Immature natural killer cell (primary cell): ENCODE data around the gene SEC61A1. TPM values are rescaled to one million over a fixed set of nuclear protein-coding genes. Genes with fewer than 3 reads are reported as not detected.

Source experiments
- DNase-seq, 3 donors: peaks; one replicate each; pipeline ENCODE4 v3.0.0; 2022; ENCODE audit warnings: mixed read lengths in 1 of 3
- H3K27ac Mint-ChIP-seq, 6 donors: one replicate each; pipeline ENCODE4 v1.8.0; 2020; ENCODE audit warnings: mixed read lengths in 6 of 6, mild to moderate bottlenecking in 5 of 6, inconsistent platforms in 4 of 6, moderate library complexity in 3 of 6
- H3K27me3 Mint-ChIP-seq, 3 donors: one replicate each; pipeline ENCODE4 v1.8.0; 2020 to 2021; ENCODE audit warnings: low read depth in 3 of 3, mild to moderate bottlenecking in 3 of 3, mixed read lengths in 3 of 3, moderate library complexity in 3 of 3, inconsistent platforms in 1 of 3
- H3K36me3 Mint-ChIP-seq, 3 donors: one replicate each; pipeline ENCODE4 v1.8.0; 2020; ENCODE audit warnings: mixed read lengths in 3 of 3, inconsistent platforms in 2 of 3, mild to moderate bottlenecking in 2 of 3
- H3K4me1 Mint-ChIP-seq, 2 donors: one replicate each; pipeline ENCODE4 v1.8.0; 2020; ENCODE audit warnings: inconsistent platforms in 2 of 2, mild to moderate bottlenecking in 2 of 2, mixed read lengths in 2 of 2, moderate library complexity in 1 of 2
- H3K4me3 Mint-ChIP-seq, 5 donors: one replicate each; pipeline ENCODE4 v1.8.0; 2020; ENCODE audit warnings: mild to moderate bottlenecking in 5 of 5, mixed read lengths in 5 of 5, inconsistent platforms in 3 of 5, moderate library complexity in 3 of 5
- H3K9me3 Mint-ChIP-seq, 6 donors: one replicate each; pipeline ENCODE4 v1.8.0; 2020; ENCODE audit warnings: mild to moderate bottlenecking in 6 of 6, mixed read lengths in 6 of 6, inconsistent platforms in 4 of 6, moderate library complexity in 3 of 6
- polyA plus RNA-seq, 3 donors: library from polyadenylated mRNA; unstranded; fragments of 300-500 nt; fragmentation: Illumina TruSeq; gene quantifications; one replicate each; pipeline ENCODE4 v1.2.3, GENCODE V29; 2021

The SEC61A1 gene
- polyA plus RNA-seq, 3 donors from 2014 or later, result 107 to 195 (median 172) TPM

DNA sequence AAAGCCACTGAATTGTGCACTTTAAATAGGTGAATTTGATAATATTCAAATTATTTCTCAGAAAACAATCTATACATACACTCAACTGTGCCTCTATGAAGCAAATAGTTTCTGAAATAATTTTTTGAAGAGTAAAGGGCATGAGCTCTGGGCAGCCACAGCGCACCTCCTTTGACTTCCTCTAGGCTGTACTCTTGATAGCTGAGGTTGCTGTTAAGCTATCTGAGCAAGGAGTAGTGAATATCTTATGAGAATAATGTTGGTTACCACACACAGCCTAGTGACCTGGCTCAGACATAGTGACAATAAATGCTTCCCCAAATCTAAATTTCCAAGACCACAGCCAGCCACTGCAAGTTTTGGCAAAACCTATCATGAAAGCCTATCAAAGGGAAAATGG lies 11.6 kb upstream of the SEC61A1 start:
- H3K9me3 Mint-ChIP-seq, result no peaks in the 10 kb centered on the region
- H3K4me1 Mint-ChIP-seq, result no peaks in the 10 kb centered on the region
- no peak for DNase-seq
- no peak overlapping the region for H3K27ac Mint-ChIP-seq
- H3K36me3 Mint-ChIP-seq, result no peaks in the 10 kb centered on the region
- no peak overlapping the region for H3K4me3 Mint-ChIP-seq
- H3K27me3 Mint-ChIP-seq, result peaks cover 0 to 3% (median 3%) of the 10 kb centered on the region in 3 donors

DNA sequence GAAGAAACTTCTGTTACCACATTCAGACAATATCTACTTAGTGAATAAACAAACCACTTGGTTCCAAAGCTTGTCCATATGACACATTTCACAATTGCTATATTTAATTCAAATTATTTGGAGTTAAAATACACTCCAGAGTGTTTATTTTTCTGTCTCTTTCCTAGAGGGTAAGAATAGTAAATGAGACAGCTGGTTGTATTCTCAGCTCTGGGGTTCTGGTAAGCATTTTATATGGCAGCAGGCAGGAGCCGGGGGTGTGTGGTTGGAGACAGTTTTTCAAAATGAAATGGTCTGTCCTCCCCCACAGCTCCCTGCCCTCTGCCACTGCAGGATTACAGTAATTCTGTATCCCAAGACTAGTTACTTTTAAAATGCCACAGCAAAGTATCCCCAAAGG lies 10.9 kb upstream of the SEC61A1 start:
- H3K36me3 Mint-ChIP-seq, result no peaks in the 10 kb centered on the region
- peaks cover 3 to 6% (median 5%) of the 10 kb centered on the region in 3 donors for H3K27me3 Mint-ChIP-seq
- H3K4me3 Mint-ChIP-seq, result no peak overlapping the region
- H3K9me3 Mint-ChIP-seq, result no peaks in the 10 kb centered on the region
- H3K4me1 Mint-ChIP-seq, result no peaks in the 10 kb centered on the region
- DNase-seq, result no peak
- H3K27ac Mint-ChIP-seq, result no peak overlapping the region

DNA sequence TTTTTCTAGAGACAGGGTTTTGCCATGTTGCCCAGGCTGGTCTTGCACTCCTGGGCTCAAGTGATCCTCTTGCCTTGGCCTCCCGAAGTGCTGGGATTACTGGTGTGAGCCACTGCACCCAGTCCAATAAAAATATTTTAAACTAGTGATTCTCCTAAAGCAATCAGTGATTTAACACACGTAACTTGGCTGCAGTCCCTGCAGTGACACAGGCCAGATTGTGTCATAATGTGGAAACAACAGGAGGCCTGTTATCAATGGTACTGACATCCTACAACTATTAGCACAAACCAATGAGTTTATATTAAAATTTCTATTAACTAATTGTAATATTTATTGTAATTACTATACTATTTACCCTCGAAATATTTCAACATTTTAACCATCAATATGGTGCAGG lies 1.6 kb upstream of the SEC61A1 start:
- Mint-ChIP-seq H3K4me3 (peak overlapping the region in 3 of 5 donors; percentile 88 to 95 (median 91)), H3K9me3 (no peaks in the 10 kb centered on the region), H3K36me3 (peaks cover 0 to 15% (median 4%) of the 10 kb centered on the region in 3 donors), H3K27me3 (peaks cover 4 to 15% (median 12%) of the 10 kb centered on the region in 3 donors), H3K4me1 (peaks cover 41 to 43% of the 10 kb centered on the region in 2 donors), H3K27ac (peak overlapping the region in 1 of 6 donors; percentile 94)
- DNase-seq, result no peak

DNA sequence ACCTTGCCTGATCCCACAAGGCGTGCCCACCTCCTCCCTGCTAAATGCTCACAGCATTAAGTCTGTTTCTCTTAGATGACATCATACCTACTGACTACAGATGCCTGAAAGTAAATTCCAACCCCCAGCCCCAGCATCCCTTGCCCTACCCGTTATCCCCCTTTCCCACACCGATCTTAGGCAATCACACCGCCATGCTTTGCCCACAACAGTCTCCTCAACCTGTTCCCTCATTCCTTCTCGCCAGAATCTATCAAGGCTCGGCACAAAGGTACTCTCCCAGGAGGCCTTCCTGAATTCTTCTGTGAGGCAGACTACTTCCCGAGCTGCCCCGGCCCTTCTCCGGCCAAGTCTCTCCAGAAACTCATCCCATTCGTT lies 789 bp upstream of the SEC61A1 start:
- peaks cover 1 to 12% (median 9%) of the 10 kb centered on the region in 3 donors for H3K27me3 Mint-ChIP-seq
- peaks cover 0 to 18% (median 4%) of the 10 kb centered on the region in 3 donors for H3K36me3 Mint-ChIP-seq
- peak overlapping the region; percentile 83 to 95 (median 88) for H3K4me3 Mint-ChIP-seq
- peak overlapping the region; percentile 76 to 94 (median 89) for H3K27ac Mint-ChIP-seq
- H3K9me3 Mint-ChIP-seq, result no peaks in the 10 kb centered on the region
- DNase-seq, result no peak
- H3K4me1 Mint-ChIP-seq, result peaks cover 44 to 49% of the 10 kb centered on the region in 2 donors

DNA sequence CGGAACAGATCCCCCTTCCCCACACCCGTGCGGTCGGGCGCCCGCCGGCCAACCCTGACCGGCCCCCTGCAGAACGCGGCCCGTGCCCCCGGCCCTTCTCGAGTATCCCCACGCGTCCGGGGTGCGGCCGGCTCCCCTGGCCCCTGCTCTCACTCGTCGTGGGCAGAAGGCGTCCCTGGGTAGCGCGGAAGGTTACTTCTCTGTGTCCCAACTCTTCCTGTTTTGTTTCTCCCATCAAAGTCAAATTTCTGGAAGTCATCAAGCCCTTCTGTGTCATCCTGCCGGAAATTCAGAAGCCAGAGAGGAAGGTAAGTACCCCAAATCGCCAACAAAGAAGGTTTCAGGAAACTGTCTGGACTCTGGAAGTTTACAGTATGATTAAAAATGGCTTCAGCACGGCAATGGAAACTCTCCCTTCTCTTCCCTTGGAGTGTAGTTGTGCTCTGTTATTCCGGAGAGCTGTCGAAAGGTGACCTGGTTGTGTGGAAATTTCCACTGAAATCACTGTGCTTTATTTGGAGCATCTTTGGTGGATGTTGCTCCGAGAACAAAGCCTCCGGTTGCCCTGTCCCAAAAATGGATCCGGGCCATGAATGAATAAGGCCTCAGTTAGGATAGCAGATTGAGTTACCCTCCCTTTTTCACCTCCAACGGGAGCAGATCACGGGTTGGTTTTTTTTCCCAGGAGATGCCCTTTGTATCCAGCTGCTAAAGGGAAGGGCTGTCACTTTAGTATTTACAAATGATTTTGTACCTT lies 536 bp downstream of the SEC61A1 start:
- peak overlapping the region; percentile 90 to 98 (median 98) for H3K27ac Mint-ChIP-seq
- H3K27me3 Mint-ChIP-seq, result peaks cover 1 to 11% (median 5%) of the 10 kb centered on the region in 3 donors
- no peaks in the 10 kb centered on the region for H3K9me3 Mint-ChIP-seq
- peaks cover 0 to 24% (median 4%) of the 10 kb centered on the region in 3 donors for H3K36me3 Mint-ChIP-seq
- H3K4me3 Mint-ChIP-seq, result peak overlapping the region; percentile 88 to 96 (median 95)
- DNase-seq, result no peak
- H3K4me1 Mint-ChIP-seq, result peaks cover 45 to 52% of the 10 kb centered on the region in 2 donors

DNA sequence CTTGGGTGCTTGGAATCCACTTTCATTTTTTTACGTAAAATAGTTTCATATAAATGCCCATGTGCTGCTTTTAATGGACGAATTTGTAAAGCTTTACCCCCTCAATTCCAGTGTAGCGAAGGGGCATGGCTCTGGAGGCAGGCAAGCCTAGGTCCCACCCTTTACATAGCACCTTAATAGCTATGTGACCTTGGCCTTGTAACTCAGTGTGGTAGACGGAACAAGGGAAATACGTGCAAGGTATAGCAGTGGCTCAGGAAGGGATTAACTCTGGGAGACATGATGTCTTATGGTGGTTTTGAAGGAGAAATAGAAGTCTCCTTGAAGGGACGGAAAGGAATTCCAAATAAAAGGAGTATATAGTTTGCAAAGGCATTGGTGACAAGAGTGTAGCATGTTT lies 1.4 kb downstream of the SEC61A1 start:
- no peaks in the 10 kb centered on the region for H3K9me3 Mint-ChIP-seq
- H3K4me3 Mint-ChIP-seq, result peak overlapping the region; percentile 88 to 96 (median 95)
- H3K36me3 Mint-ChIP-seq, result peaks cover 0 to 24% (median 4%) of the 10 kb centered on the region in 3 donors
- peak overlapping the region; percentile 18 to 98 (median 68) for H3K27ac Mint-ChIP-seq
- H3K4me1 Mint-ChIP-seq, result peaks cover 45 to 52% of the 10 kb centered on the region in 2 donors
- no peak for DNase-seq
- H3K27me3 Mint-ChIP-seq, result peaks cover 1 to 11% (median 5%) of the 10 kb centered on the region in 3 donors

DNA sequence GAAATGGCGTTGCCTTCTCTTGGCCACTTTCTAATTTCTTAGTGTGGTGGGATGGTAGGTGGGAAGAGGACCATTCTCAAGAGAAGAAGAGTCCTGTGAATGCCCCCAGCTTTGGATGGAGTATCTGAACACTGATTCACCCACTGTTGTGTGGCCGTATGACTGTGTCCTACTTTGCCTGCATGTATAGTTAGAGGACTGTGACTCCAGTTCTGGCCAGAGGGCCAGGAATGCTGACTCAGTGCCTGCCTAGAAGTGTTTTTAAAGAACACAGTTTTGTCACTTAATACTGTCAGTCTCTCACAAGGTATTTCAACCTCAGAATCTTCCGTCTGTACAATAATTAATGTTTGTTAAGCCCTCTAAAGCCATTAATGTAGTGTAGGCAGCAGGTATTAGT lies 2.1 kb downstream of the SEC61A1 start:
- peak overlapping the region; percentile 8 to 98 (median 46) for H3K27ac Mint-ChIP-seq
- peaks cover 0 to 30% (median 4%) of the 10 kb centered on the region in 3 donors for H3K36me3 Mint-ChIP-seq
- H3K9me3 Mint-ChIP-seq, result no peaks in the 10 kb centered on the region
- peaks cover 45 to 52% of the 10 kb centered on the region in 2 donors for H3K4me1 Mint-ChIP-seq
- H3K27me3 Mint-ChIP-seq, result peaks cover 1 to 11% (median 5%) of the 10 kb centered on the region in 3 donors
- peak overlapping the region; percentile 43 to 96 (median 95) for H3K4me3 Mint-ChIP-seq
- DNase-seq, result no peak

DNA sequence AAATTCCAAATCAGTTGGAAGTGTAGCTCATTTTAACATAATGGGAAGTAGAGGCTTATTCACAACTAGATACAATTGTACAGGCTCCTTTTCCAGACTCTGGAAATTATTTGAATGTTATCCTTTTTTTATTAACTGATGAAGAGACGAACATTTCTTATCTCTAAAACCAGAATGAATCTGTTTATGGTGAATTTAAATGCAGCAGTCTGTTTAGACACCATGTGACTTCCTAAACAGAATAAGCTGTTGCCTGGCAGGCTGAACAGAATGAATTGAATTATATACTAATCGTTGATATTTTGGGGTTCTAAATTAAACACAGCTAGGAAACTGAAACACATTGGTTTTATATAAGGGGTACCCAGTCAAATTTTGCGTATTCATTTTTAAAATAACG lies 4.0 kb downstream of the SEC61A1 start:
- DNase-seq, result no peak
- Mint-ChIP-seq H3K9me3 (no peaks in the 10 kb centered on the region), H3K27ac (no peak overlapping the region), H3K36me3 (peaks cover 10 to 49% (median 13%) of the 10 kb centered on the region in 3 donors), H3K27me3 (peaks cover 1 to 8% (median 5%) of the 10 kb centered on the region in 3 donors), H3K4me3 (no peak overlapping the region), H3K4me1 (peaks cover 41 to 60% of the 10 kb centered on the region in 2 donors)

DNA sequence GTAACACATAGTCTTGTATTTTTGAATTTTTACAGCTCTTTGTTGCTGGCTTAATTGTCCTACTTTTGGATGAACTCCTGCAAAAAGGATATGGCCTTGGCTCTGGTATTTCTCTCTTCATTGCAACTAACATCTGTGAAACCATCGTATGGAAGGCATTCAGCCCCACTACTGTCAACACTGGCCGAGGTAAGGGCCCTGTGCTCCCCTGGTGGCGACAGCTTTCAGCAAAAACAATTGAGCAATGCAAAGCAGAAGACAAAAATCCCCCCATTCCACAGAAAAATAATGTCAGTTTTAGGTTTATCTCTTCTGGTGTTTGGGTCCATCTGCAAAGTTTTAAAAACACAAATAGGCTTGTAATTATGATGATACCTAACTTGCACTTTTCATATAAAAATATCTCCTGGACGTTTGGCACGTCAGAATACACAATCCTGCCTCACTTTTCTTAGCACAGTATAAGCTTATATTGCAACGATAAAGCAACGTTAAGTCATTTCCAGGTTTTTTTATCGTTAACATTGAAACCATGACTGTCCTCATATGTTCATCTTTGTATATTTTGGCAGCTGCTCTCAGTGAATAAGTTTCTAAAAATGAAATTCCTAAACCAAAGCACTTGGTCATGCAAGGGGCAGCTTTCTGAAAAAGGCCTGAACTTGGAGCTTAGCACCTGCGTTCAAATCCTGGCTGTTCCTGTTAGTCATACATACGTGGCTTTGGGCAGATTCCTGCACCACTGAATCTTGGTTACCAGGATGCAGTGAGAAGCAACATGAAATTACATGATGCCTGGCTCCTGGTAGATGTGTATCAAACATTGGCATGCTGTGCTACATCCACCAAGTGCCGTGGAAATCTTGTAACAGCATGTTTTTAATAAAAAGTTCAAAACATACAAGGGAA lies 8.5 kb downstream of the SEC61A1 start:
- Mint-ChIP-seq H3K36me3 (peaks cover 28 to 62% (median 32%) of the 10 kb centered on the region in 3 donors), H3K27ac (no peak overlapping the region), H3K4me1 (peaks cover 3 to 47% of the 10 kb centered on the region in 2 donors), H3K4me3 (no peak overlapping the region), H3K9me3 (peaks cover 0 to 2% (median 0%) of the 10 kb centered on the region in 6 donors), H3K27me3 (peaks cover 0 to 2% (median 0%) of the 10 kb centered on the region in 3 donors)
- DNase-seq, result no peak

DNA sequence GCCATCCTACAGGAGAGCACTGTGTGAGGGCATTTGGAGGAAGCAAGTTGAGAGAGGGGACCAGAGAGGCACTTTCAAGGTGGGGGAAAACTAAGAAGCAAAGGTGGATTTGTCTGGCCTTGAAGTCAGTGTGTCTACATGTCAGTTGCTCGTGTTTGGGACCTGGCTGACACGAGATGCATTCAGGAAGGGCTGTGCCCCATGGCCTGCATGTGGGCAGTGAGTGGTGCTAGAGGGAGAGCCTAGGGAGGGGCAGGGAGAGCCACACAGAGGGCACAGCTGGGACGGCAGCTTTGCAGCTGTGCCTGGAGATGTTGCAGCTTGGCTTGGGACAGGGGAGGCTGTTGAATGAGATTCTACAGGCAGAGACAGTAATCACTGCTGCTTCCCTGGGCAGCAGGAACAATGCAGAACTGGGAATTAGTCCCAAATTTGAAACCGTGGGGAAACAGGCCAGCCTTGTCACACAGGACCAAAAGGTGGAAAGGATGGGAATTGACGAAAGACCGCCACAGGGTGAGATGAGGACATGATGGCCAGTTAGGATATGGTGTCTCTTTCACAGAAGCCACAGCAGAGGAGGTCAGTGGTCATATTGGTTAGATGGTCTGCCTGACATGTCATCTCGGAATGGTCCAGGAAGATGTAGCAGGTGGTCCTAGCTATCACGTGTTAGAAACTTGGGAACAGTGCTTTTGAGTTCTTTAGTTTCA lies 10.0 kb downstream of the SEC61A1 start:
- Mint-ChIP-seq H3K36me3 (peaks cover 31 to 60% (median 36%) of the 10 kb centered on the region in 3 donors), H3K4me3 (no peak overlapping the region), H3K27me3 (peaks cover 0 to 2% (median 0%) of the 10 kb centered on the region in 3 donors), H3K9me3 (peaks cover 0 to 2% (median 0%) of the 10 kb centered on the region in 6 donors), H3K4me1 (peaks cover 1 to 40% of the 10 kb centered on the region in 2 donors), H3K27ac (peak overlapping the region in 3 of 6 donors; percentile 13 to 53 (median 36))
- no peak for DNase-seq

DNA sequence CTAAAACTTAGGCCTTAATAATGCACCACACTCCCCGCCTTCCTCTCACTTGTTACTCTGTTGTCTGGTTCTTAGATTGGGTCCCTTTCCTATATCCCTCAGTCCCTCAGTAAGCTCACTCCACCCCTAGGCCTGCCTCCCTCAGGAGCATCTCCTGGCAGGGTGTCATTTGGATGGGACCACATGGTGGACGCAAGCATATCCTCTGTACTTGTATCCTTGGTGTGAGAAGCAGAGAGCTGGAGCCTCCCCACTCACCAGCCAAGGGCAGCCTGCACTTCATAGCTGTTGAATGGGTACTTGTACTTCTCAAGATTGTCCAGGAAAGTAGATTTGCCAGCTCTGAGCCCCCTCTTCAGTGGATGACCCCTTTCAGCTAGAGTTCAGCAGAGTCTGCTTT lies 11.6 kb downstream of the SEC61A1 start:
- H3K36me3 Mint-ChIP-seq, result peaks cover 41 to 75% (median 49%) of the 10 kb centered on the region in 3 donors
- H3K27me3 Mint-ChIP-seq, result peaks cover 0 to 2% (median 0%) of the 10 kb centered on the region in 3 donors
- peaks cover 0 to 2% (median 0%) of the 10 kb centered on the region in 6 donors for H3K9me3 Mint-ChIP-seq
- H3K4me3 Mint-ChIP-seq, result no peak overlapping the region
- DNase-seq, result no peak
- peak overlapping the region in 1 of 6 donors; percentile 86 for H3K27ac Mint-ChIP-seq
- H3K4me1 Mint-ChIP-seq, result peaks cover 1 to 45% of the 10 kb centered on the region in 2 donors

DNA sequence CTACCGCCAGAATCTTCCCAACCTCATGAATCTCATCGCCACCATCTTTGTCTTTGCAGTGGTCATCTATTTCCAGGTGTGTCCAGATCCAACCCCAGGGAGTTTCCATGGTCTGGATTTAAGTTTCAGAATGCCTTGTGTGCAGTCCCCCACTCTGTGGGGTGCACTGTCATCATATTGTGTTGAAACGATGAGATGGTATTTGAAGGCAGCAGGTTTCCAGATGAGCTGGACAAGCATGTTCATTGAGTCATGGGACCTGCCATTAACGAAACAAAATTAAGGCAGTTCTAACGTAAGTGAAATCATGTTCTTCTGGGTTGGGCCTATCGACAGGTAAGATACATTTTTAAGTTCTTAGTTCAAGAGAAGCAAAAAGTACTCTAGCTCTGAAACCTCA lies 12.7 kb downstream of the SEC61A1 start:
- DNase-seq, result no peak
- Mint-ChIP-seq H3K4me1 (peaks cover 1 to 41% of the 10 kb centered on the region in 2 donors), H3K27ac (peak overlapping the region in 1 of 6 donors; percentile 35), H3K4me3 (no peak overlapping the region), H3K27me3 (peaks cover 0 to 2% (median 0%) of the 10 kb centered on the region in 3 donors), H3K36me3 (peaks cover 38 to 67% (median 46%) of the 10 kb centered on the region in 3 donors), H3K9me3 (peaks cover 0 to 2% (median 0%) of the 10 kb centered on the region in 6 donors)

DNA sequence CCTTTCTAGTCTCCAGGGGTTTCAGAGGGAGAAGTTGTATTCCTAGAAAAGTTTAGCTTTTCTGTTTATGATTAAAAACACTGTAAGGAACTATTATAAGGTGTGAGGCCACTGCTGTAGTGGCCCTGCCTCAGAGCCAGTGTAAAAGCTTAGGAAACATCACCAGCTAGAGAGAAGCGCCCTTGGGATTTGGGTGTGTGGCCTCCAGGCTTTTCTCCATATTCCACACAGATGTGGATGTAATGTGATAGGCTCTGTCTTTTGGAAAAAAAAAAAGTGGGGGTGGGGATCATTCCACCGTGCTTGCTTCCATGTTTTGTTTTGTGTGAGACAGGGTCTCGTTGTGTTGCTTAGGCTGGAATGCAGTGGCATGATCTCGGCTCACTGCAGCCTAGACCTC lies 13.9 kb downstream of the SEC61A1 start:
- Mint-ChIP-seq H3K4me1 (peaks cover 1 to 32% of the 10 kb centered on the region in 2 donors), H3K27me3 (peaks cover 0 to 2% (median 0%) of the 10 kb centered on the region in 3 donors), H3K4me3 (no peak overlapping the region), H3K9me3 (peaks cover 0 to 2% (median 0%) of the 10 kb centered on the region in 6 donors), H3K27ac (peak overlapping the region in 1 of 6 donors; percentile 50), H3K36me3 (peaks cover 34 to 61% (median 47%) of the 10 kb centered on the region in 3 donors)
- no peak for DNase-seq
